ENCODE measurements around the gene ZNF140.

The ZNF140 gene

GRCh38 chr12:133130038-133130807 is 49.5 kb downstream of the ZNF140 start, which contains the start of the genes ZNF10 and ZNF891:
ZNF10 (plus strand) TSS chr12:133130627; CDS start chr12:133144493, 13,866 bp downstream.
ZNF891 (minus strand) TSS chr12:133130274; CDS start chr12:133121918, 8,356 bp downstream.
- peak; percentile 84 for DNase-seq (ENCODE audit: low spot score)

- DNase-seq (ENCODE audit: low spot score) = peak; percentile 3
Observed at GRCh38 chr12:133130808-133131128, 50.0 kb downstream of the ZNF140 start.

DNA sequence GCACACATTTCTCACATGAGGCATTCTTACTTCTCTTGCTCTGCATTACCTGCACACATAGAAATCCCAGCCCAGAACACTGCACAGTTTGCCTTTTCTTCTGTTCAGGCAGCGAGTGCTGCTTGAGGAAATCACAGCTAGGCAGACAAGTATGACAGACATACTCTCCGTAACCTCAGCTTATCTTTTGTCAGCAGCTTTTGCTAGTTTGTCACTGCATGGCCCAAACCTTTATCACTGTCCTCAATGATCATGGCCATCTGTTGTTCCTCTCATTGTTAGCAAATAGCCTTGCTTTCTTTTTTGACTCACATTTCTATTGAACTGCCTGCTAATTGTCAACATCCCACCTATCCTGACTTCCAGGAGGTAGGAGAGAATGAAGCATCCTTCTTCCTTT is 55.0 kb downstream of the ZNF140 start:
- DNase-seq (ENCODE audit: low spot score) = no peak

GRCh38 chr12:133145981-133146380 is 65.3 kb downstream of the ZNF140 start:
- no peak for DNase-seq (ENCODE audit: low spot score)

DNA sequence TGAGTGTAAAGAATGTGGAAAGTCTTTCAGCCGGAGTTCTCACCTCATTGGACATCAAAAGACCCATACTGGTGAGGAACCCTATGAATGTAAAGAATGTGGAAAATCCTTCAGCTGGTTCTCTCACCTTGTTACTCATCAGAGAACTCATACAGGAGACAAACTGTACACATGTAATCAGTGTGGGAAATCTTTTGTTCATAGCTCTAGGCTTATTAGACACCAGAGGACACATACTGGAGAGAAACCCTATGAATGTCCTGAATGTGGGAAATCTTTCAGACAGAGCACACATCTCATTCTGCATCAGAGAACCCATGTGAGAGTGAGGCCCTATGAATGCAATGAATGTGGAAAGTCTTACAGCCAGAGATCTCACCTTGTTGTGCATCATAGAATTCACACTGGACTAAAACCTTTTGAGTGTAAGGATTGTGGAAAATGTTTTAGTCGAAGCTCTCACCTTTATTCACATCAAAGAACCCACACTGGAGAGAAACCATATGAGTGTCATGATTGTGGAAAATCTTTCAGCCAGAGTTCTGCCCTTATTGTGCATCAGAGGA is 75.5 kb downstream of the ZNF140 start:
- DNase-seq (ENCODE audit: low spot score) = no peak

Measured in hepatic stellate cell (primary cell).